H9 (cell line): ENCODE measurements around the gene SEC61A1. TPM values are rescaled to one million over a fixed set of nuclear protein-coding genes. Genes with fewer than 3 reads are reported as not detected.

Experiments used
- DNase-seq: peaks from one replicate; pipeline ENCODE4 v3.0.0-alpha.2; 2017
- H2AFZ ChIP-seq: one replicate; pipeline ENCODE4 v1.6.1; 2013; ENCODE audit warnings: mild to moderate bottlenecking, low read length, control low read depth, moderate library complexity
- H2AK5ac ChIP-seq: 2 replicates; pipeline ENCODE4 v1.6.1; 2013; ENCODE audit warnings: low read length, control low read depth, mixed read lengths; ENCODE audit not compliant: insufficient read length
- H2BK120ac ChIP-seq: one replicate; pipeline ENCODE4 v1.6.1; 2013; ENCODE audit warnings: low read depth, mild to moderate bottlenecking, low read length, control low read depth, inconsistent platforms; ENCODE audit not compliant: poor library complexity, severe bottlenecking
- H2BK12ac ChIP-seq: 2 replicates; pipeline ENCODE4 v1.6.1; 2013; ENCODE audit warnings: low read length, control low read depth, mixed read lengths, low read depth; ENCODE audit not compliant: insufficient read length
- H2BK15ac ChIP-seq: 2 replicates; pipeline ENCODE4 v1.6.1; 2013; ENCODE audit warnings: low read depth, low read length, control low read depth
- H2BK20ac ChIP-seq: one replicate; pipeline ENCODE4 v1.6.1; 2013; ENCODE audit warnings: low read depth, mild to moderate bottlenecking, low read length, control low read depth, inconsistent platforms; ENCODE audit not compliant: poor library complexity, severe bottlenecking
- H2BK5ac ChIP-seq: 2 replicates; pipeline ENCODE4 v1.6.1; 2013; ENCODE audit warnings: low read length, control low read depth, mixed read lengths; ENCODE audit not compliant: insufficient read length
- H3K14ac ChIP-seq: 2 replicates; pipeline ENCODE4 v1.6.1; 2013; ENCODE audit warnings: low read length, control low read depth; ENCODE audit not compliant: insufficient read depth
- H3K18ac ChIP-seq: 2 replicates; pipeline ENCODE4 v1.6.1; 2013; ENCODE audit warnings: low read depth, mild to moderate bottlenecking, mixed read lengths, low read length, control low read depth; ENCODE audit not compliant: insufficient read length
- H3K23ac ChIP-seq: 2 replicates; pipeline ENCODE4 v1.6.1; 2013; ENCODE audit warnings: low read length, control low read depth, mixed read lengths, low read depth; ENCODE audit not compliant: insufficient read length
- H3K23me2 ChIP-seq: 2 replicates; pipeline ENCODE4 v1.6.1; 2013; ENCODE audit warnings: low read depth, mild to moderate bottlenecking, mixed read lengths, low read length, control low read depth; ENCODE audit not compliant: insufficient read length, poor library complexity, severe bottlenecking
- H3K27ac ChIP-seq: 2 replicates; pipeline ENCODE4 v1.5.1; 2013; ENCODE audit warnings: low read length, control low read depth, mixed read lengths, low read depth; ENCODE audit not compliant: insufficient read length
- H3K27me3 ChIP-seq: 2 replicates; pipeline ENCODE4 v1.6.1; 2013; ENCODE audit warnings: low read length, control low read depth, inconsistent platforms; ENCODE audit not compliant: insufficient read depth
- H3K4ac ChIP-seq: 2 replicates; pipeline ENCODE4 v1.6.1; 2013; ENCODE audit warnings: low read depth, mild to moderate bottlenecking, control low read depth, inconsistent platforms, low read length, moderate library complexity
- H3K4me1 ChIP-seq: 2 replicates; pipeline ENCODE4 v1.6.1; 2013; ENCODE audit warnings: low read length, control low read depth, inconsistent platforms; ENCODE audit not compliant: insufficient read depth
- H3K4me2 ChIP-seq: 2 replicates; pipeline ENCODE4 v1.6.1; 2013; ENCODE audit warnings: low read length, control low read depth, mixed read lengths; ENCODE audit not compliant: insufficient read length, insufficient read depth
- H3K56ac ChIP-seq: 2 replicates; pipeline ENCODE4 v1.6.1; 2013; ENCODE audit warnings: low read depth, mild to moderate bottlenecking, mixed read lengths, low read length, control low read depth; ENCODE audit not compliant: insufficient read length
- H3K79me1 ChIP-seq: 2 replicates; pipeline ENCODE4 v1.6.1; 2013; ENCODE audit warnings: low read depth, mild to moderate bottlenecking, moderate library complexity, low read length, control low read depth, inconsistent platforms; ENCODE audit not compliant: insufficient read depth, poor library complexity, severe bottlenecking
- H3K79me2 ChIP-seq: 2 replicates; pipeline ENCODE4 v1.6.1; 2013; ENCODE audit warnings: low read length, control low read depth, inconsistent platforms; ENCODE audit not compliant: insufficient read depth
- H3K9ac ChIP-seq: 2 replicates; pipeline ENCODE4 v1.6.1; 2013; ENCODE audit warnings: low read length, control low read depth, mixed read lengths; ENCODE audit not compliant: insufficient read length; ENCODE audit errors: extremely low read depth
- H3K9me3 ChIP-seq: one replicate; pipeline ENCODE4 v1.6.1; 2013; ENCODE audit warnings: low read depth, low read length, inconsistent platforms; ENCODE audit not compliant: control insufficient read depth
- H3T11ph ChIP-seq: one replicate; pipeline ENCODE4 v1.6.1; 2013; ENCODE audit warnings: mild to moderate bottlenecking, low read length, control low read depth, inconsistent platforms
- H4K20me1 ChIP-seq: one replicate; pipeline ENCODE4 v1.6.1; 2013; ENCODE audit not compliant: control insufficient read depth, insufficient read length, insufficient read depth
- H4K5ac ChIP-seq: 2 replicates; pipeline ENCODE4 v1.6.1; 2013; ENCODE audit warnings: low read depth, mild to moderate bottlenecking, mixed read lengths, low read length, control low read depth; ENCODE audit not compliant: insufficient read length
- H4K8ac ChIP-seq: replicated peaks from 2 replicates; pipeline ENCODE4 v1.6.1; 2013; ENCODE audit warnings: low read length, control low read depth, mixed read lengths, low read depth; ENCODE audit not compliant: insufficient read length
- H4K91ac ChIP-seq: 2 replicates; pipeline ENCODE4 v1.6.1; 2013; ENCODE audit warnings: low read depth, mild to moderate bottlenecking, moderate library complexity, mixed read lengths, low read length, control low read depth; ENCODE audit not compliant: insufficient read length
- H3K27ac Mint-ChIP-seq, 3 experiments: 2 replicates in 2 of 3; 3 replicates in 1 of 3; pipeline ENCODE4 v1.8.0; 2020 to 2021; ENCODE audit warnings: mixed read lengths in 3 of 3, mild to moderate bottlenecking in 1 of 3, moderate library complexity in 1 of 3
- H3K27me3 Mint-ChIP-seq: 2 replicates; pipeline ENCODE4 v1.8.0; 2021; ENCODE audit warnings: low read depth, mild to moderate bottlenecking, moderate library complexity, mixed read lengths
- H3K36me3 Mint-ChIP-seq, 3 experiments: 2 replicates in 2 of 3; 3 replicates in 1 of 3; pipeline ENCODE4 v1.8.0; 2020 to 2021; ENCODE audit warnings: low read depth in 3 of 3, mixed read lengths in 3 of 3; ENCODE audit not compliant: insufficient read depth in 1 of 3
- H3K4me1 Mint-ChIP-seq, 2 experiments: 2 replicates each; pipeline ENCODE4 v1.8.0; 2020; ENCODE audit warnings: mixed read lengths in 2 of 2
- H3K4me3 Mint-ChIP-seq, 2 experiments: 2 replicates in 1 of 2; 3 replicates in 1 of 2; pipeline ENCODE4 v1.8.0; 2020 to 2021; ENCODE audit warnings: mild to moderate bottlenecking in 2 of 2, mixed read lengths in 2 of 2, moderate library complexity in 1 of 2
- H3K9me3 Mint-ChIP-seq, 2 experiments: 2 replicates in 1 of 2; 3 replicates in 1 of 2; pipeline ENCODE4 v1.8.0; 2020; ENCODE audit warnings: mild to moderate bottlenecking in 2 of 2, mixed read lengths in 2 of 2, moderate library complexity in 1 of 2
- WGBS: extraction: QIAGEN DNeasy Blood & Tissue Kit; methylation state at CpG from one replicate; pipeline ENCODE4 v1.1.7; 2013; ENCODE audit warnings: missing lambda C conversion rate, low lambda C conversion rate, mixed read lengths; ENCODE audit not compliant: insufficient read length; ENCODE audit errors: extremely low coverage; 5-methylcytosine and 5-hydroxymethylcytosine counted together
- total RNA-seq: library from RNA; stranded (reverse); gene quantifications from 2 replicates; pipeline ENCODE4 v1.2.1, GENCODE V29; 2021
- TF ChIP-seq, protein P1 (sequence below): fragments of 200-600 bp; sonication (generic); conservative IDR thresholded peaks from 3 replicates; pipeline ENCODE4 v1.8.0; 2021; ENCODE audit warnings: antibody characterized with exemption, mild to moderate bottlenecking

The SEC61A1 gene
- total RNA-seq, 1 experiment from 2014 or later, result 146 TPM

DNA sequence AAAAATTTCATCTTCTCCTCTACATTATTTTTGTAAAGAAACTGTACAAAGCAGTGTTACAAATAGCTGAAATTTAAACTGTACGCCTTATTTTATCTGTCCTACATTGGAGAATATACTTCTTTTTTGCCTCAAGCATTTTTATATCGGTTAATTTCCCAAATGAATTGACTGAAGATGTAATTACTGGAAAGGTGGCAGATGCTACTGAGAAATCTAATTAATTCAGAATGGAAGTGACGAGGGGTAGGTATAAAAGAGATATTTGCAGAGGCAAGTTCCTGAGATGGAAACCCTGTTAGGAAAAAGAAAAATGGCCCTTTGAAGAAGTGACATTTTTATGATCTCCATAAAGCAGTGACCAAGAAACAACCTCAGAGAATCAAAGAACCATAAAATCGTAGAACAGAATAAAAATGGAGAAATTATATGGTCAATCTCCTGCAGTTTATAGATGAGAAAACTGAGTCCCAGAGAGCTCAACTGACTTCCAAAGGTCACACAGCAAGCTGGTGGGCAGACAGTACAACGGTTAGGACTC, 51.0 kb downstream of the SEC61A1 start:
- Histone ChIP-seq H3K9me3 (no peaks in the 10 kb centered on the region), H3K23me2 (no peaks in the 10 kb centered on the region), H3T11ph (no peak overlapping the region), H4K91ac (no peak overlapping the region), H3K9ac (no peak overlapping the region), H3K27ac (no peak overlapping the region), H2AFZ (no peak overlapping the region), H3K4me1 (peaks cover 6% of the 10 kb centered on the region), H3K14ac (no peak overlapping the region), H2BK120ac (no peak overlapping the region), H3K27me3 (no peaks in the 10 kb centered on the region), H3K23ac (no peak overlapping the region), H2BK20ac (no peak overlapping the region), H3K18ac (no peak overlapping the region), H2AK5ac (no peak overlapping the region), H3K4ac (no peak overlapping the region), H2BK5ac (no peak overlapping the region), H3K79me2 (no peaks in the 10 kb centered on the region), H4K8ac (no peak overlapping the region), H2BK12ac (no peak overlapping the region), H3K4me2 (no peak overlapping the region), H3K79me1 (no peaks in the 10 kb centered on the region), H2BK15ac (no peak overlapping the region), H4K20me1 (no peaks in the 10 kb centered on the region), H3K56ac (no peak overlapping the region), H4K5ac (no peak overlapping the region)
- Mint-ChIP-seq H3K27ac (no peak overlapping the region), H3K4me3 (no peak overlapping the region), H3K36me3 (peaks cover 43 to 78% (median 74%) of the 10 kb centered on the region in 3 experiments), H3K9me3 (no peaks in the 10 kb centered on the region), H3K4me1 (peaks cover 29 to 44% of the 10 kb centered on the region in 2 experiments), H3K27me3 (no peaks in the 10 kb centered on the region)
- no peak for DNase-seq
- TF ChIP-seq, protein P1, sequence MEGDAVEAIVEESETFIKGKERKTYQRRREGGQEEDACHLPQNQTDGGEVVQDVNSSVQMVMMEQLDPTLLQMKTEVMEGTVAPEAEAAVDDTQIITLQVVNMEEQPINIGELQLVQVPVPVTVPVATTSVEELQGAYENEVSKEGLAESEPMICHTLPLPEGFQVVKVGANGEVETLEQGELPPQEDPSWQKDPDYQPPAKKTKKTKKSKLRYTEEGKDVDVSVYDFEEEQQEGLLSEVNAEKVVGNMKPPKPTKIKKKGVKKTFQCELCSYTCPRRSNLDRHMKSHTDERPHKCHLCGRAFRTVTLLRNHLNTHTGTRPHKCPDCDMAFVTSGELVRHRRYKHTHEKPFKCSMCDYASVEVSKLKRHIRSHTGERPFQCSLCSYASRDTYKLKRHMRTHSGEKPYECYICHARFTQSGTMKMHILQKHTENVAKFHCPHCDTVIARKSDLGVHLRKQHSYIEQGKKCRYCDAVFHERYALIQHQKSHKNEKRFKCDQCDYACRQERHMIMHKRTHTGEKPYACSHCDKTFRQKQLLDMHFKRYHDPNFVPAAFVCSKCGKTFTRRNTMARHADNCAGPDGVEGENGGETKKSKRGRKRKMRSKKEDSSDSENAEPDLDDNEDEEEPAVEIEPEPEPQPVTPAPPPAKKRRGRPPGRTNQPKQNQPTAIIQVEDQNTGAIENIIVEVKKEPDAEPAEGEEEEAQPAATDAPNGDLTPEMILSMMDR, result no peak
- WGBS, result no CpG with 5 or more reads among the region's 5 CpGs
